ENCODE data around the gene FOXF1.

The FOXF1 gene

GRCh38 chr16:86510465-86511261, at the start of gene FOXF1:
Gene FOXF1, plus strand, starts transcription at chr16:86510527. Its CDS starts 43 bp downstream, at chr16:86510570.
- TF ChIP-seq CTCF (IDR thresholded peaks at IDR 0.05; ENCODE audit: low read depth, low read length), result no peak
- H3K4me3 ChIP-seq (ENCODE audit: low read depth, low read length), result peak within 1 kb of the TSS; percentile 60
- peak; percentile 67 for DNase-seq (ENCODE audit: low read depth, low spot score)
- in situ Hi-C loops (cut with HindIII; ENCODE audit: low sequenced_read_pairs), result no loop called here

- no peak overlapping the region for H3K4me3 ChIP-seq (ENCODE audit: low read depth, low read length)
- DNase-seq (ENCODE audit: low read depth, low spot score), result no peak
- in situ Hi-C loops (cut with HindIII; ENCODE audit: low sequenced_read_pairs), result no loop called here
- no peak for TF ChIP-seq CTCF (IDR thresholded peaks at IDR 0.05; ENCODE audit: low read depth, low read length)
These were observed 49.3 kb upstream of the FOXF1 start for GRCh38 chr16:86461037-86461436.

- no peak overlapping the region for H3K4me3 ChIP-seq (ENCODE audit: low read depth, low read length)
- in situ Hi-C loops (cut with HindIII; ENCODE audit: low sequenced_read_pairs), result no loop called here
- TF ChIP-seq CTCF (IDR thresholded peaks at IDR 0.05; ENCODE audit: low read depth, low read length), result no peak
- peak; percentile 6 for DNase-seq (ENCODE audit: low read depth, low spot score)
These were observed 47.8 kb upstream of the FOXF1 start for GRCh38 chr16:86462334-86463084.

- H3K4me3 ChIP-seq (ENCODE audit: low read depth, low read length), result no peak overlapping the region
- in situ Hi-C loops (cut with HindIII; ENCODE audit: low sequenced_read_pairs), result no loop called here
- no peak for TF ChIP-seq CTCF (IDR thresholded peaks at IDR 0.05; ENCODE audit: low read depth, low read length)
- DNase-seq (ENCODE audit: low read depth, low spot score), result no peak
These were observed 46.3 kb upstream of the FOXF1 start for GRCh38 chr16:86464044-86464443.

GRCh38 chr16:86465434-86465833, 44.9 kb upstream of the FOXF1 start:
- TF ChIP-seq CTCF (IDR thresholded peaks at IDR 0.05; ENCODE audit: low read depth, low read length), result no peak
- DNase-seq (ENCODE audit: low read depth, low spot score), result no peak
- in situ Hi-C loops (cut with HindIII; ENCODE audit: low sequenced_read_pairs), result no loop called here

GRCh38 chr16:86466696-86467406, 43.5 kb upstream of the FOXF1 start:
- TF ChIP-seq CTCF (IDR thresholded peaks at IDR 0.05; ENCODE audit: low read depth, low read length), result no peak
- peak; percentile 55 for DNase-seq (ENCODE audit: low read depth, low spot score)

More at GRCh38 chr16:86465434-86465833, 44.9 kb upstream of the FOXF1 start:
- no peak overlapping the region for H3K4me3 ChIP-seq (ENCODE audit: low read depth, low read length)

More at GRCh38 chr16:86466696-86467406, 43.5 kb upstream of the FOXF1 start:
- H3K4me3 ChIP-seq (ENCODE audit: low read depth, low read length), result no peak overlapping the region
- in situ Hi-C loops (cut with HindIII; ENCODE audit: low sequenced_read_pairs), result no loop called here
